ENCODE measurements around the gene ATG14.
"Not testable (repeated sequence)": the region's sequence is repeated elsewhere in the genome, so short reads cannot be mapped to it uniquely, and the experiment has no call there.

Gene ATG14

DNA sequence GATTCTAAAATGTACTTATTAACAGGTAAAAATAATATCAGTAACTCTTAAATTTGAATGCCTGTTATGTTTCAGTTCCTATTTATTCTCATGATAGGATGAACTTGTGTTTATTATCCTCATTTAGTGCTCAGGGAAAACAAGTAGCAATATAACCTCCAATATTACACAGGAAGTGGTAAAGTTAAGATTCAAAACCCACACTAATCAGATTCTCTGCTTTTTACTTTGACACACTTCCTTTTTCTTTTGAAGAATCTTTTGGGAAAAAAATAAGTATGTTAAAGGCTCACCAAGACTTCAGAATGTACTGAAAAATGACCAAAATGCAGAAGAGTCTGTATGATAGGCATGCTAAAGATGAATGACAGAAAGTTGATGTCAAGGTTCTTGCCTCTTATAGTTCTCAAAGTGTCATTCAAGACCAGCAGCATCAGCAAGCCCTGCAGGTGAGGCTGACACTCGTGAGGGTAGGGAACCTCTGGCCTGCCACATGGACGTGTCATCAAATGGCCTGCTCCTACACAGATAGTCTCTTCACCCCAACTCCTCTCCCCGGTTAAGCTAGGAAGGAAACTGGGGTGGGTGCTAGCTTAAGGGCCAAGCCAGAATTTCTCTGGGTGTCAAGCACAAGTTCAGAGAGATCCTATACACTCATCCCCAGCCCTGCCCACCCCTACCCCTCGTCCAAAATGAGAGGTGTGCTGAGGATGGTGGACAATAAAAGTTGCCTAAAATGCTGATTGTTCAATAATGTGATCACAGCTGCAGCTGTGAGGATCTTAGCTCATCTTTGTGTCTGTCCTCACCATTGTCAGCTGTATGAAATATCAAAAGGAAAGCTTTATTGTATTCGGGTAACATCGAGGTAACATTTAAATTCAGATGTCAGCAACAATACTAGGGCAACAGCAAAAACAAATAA lies 22.5 kb upstream of the ATG14 start:
- no peak for DNase-seq (ENCODE audit: insufficient read length, low spot score)
- FAIRE-seq = no peak
- TF ChIP-seq, protein P1, sequence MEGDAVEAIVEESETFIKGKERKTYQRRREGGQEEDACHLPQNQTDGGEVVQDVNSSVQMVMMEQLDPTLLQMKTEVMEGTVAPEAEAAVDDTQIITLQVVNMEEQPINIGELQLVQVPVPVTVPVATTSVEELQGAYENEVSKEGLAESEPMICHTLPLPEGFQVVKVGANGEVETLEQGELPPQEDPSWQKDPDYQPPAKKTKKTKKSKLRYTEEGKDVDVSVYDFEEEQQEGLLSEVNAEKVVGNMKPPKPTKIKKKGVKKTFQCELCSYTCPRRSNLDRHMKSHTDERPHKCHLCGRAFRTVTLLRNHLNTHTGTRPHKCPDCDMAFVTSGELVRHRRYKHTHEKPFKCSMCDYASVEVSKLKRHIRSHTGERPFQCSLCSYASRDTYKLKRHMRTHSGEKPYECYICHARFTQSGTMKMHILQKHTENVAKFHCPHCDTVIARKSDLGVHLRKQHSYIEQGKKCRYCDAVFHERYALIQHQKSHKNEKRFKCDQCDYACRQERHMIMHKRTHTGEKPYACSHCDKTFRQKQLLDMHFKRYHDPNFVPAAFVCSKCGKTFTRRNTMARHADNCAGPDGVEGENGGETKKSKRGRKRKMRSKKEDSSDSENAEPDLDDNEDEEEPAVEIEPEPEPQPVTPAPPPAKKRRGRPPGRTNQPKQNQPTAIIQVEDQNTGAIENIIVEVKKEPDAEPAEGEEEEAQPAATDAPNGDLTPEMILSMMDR (IDR thresholded peaks at IDR 0.05; ENCODE audit: insufficient read depth, missing control alignments) = no peak

DNA sequence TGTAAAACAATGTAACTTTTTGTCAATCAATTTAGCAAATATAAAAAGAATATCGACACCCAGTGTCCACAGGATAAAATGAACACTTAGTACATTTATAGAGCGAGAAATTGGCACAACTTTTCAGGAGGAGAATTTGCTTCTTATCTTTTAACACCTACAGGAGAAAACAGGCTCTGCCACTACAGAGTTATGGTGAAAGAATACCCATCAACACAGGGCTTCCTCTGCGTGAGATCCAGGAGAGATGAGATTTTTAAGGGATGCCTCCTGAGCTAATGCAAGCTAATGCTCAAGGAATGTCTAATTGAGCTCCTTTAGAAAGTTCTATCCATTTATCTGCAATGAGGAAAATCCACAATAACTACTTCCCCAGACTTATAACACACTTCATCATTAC lies 21.0 kb upstream of the ATG14 start:
- FAIRE-seq (no peak), DNase-seq (ENCODE audit: insufficient read length, low spot score) (no peak)
- TF ChIP-seq, protein P1 (IDR thresholded peaks at IDR 0.05; ENCODE audit: insufficient read depth, missing control alignments) = no peak

DNA sequence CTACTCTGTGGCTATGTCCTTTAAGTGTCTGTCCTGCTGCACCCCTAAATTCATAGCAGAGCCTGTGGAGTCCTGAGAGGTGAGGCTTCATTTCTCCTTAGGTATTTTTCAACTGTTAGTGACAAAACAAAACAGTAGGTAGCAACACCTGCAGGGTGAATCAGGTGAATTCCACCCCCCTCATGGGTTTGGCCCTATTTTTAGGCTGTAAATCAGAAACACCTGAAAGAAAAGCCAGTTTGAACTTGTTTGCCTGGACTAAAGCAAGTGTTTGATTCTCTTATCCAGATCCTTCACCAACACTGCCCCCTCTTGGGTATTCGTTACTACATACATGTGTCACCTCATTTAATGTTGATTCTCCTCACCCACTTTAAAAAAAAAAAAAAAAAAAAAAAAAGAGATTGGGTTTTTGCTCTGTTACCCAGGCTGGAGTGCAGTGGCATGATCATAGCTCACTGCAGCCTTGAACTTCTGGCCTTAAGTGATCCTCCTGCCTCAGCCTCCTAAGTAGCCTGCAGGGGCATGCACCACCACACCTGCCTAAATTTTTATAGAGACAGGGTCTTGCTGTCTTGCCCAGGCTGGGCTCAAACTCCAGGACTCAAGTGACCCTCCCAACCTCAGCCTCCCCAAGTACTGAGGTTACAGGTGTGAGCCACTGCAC lies 18.5 kb upstream of the ATG14 start:
- DNase-seq (ENCODE audit: insufficient read length, low spot score) (no peak), FAIRE-seq (no peak)
- TF ChIP-seq, protein P1 (IDR thresholded peaks at IDR 0.05; ENCODE audit: insufficient read depth, missing control alignments) = peak; percentile 54

DNA sequence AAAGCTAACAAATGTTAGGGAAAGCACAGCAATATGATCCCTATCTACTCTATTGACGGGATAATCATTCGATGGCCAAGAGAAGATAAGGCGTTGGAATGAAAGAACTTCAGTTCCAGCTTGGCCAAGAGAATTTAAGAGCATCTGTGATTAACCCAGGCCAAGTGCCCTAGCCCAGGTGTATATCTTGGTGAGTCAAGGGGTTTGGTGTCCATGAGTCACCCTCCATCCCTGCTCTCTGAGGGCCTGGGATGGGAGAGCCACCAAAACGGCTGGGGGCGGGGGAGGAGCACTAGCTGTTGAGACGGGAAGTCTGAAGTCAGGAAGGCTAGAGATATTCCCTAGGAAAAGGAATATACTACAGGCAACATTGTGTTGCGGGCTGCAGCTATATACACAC lies 15.8 kb upstream of the ATG14 start:
- TF ChIP-seq, protein P1 (IDR thresholded peaks at IDR 0.05; ENCODE audit: insufficient read depth, missing control alignments) = no peak
- FAIRE-seq = no peak
- no peak for DNase-seq (ENCODE audit: insufficient read length, low spot score)

DNA sequence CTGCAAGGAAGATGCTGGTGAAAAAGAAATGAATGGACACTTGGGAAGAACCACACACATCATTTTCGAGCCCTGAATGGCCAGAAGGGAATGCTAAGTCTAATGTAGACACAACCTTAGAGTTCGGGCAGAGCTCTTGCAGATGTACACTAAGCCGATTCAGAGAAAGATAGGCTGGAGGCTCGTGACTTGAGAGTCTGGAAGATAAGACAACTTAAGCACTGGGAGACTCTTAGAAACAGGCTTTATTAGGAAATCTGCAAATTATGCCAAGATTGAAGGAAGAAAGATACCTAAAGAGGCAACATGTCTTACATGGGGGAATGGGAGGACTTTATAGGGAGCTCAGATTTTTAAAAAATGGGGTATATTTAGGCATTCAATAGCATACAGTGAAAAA lies 15.3 kb upstream of the ATG14 start:
- TF ChIP-seq, protein P1 (IDR thresholded peaks at IDR 0.05; ENCODE audit: insufficient read depth, missing control alignments) = no peak
- DNase-seq (ENCODE audit: insufficient read length, low spot score) (no peak), FAIRE-seq (no peak)

DNA sequence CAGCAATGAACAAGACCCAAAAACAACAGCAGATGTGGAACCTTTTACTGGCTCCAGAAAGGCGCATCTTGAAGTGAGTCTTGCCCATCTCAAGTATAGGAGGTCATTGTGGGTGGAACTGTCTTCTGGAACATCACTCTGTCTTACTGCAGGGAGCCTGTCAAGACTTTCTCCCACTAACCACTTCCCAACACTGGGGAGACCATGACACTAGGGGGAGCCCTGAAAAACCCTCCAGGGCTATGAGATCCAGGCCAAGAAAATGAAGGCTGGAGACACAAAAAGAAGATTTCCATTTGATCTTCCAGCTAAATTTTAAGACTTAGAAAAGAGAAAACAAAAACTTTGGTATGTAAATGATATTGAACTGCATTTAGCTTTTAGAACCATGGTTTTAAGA lies 13.5 kb upstream of the ATG14 start:
- DNase-seq (ENCODE audit: insufficient read length, low spot score) (no peak), FAIRE-seq (no peak)
- TF ChIP-seq, protein P1 (IDR thresholded peaks at IDR 0.05; ENCODE audit: insufficient read depth, missing control alignments) = no peak

DNA sequence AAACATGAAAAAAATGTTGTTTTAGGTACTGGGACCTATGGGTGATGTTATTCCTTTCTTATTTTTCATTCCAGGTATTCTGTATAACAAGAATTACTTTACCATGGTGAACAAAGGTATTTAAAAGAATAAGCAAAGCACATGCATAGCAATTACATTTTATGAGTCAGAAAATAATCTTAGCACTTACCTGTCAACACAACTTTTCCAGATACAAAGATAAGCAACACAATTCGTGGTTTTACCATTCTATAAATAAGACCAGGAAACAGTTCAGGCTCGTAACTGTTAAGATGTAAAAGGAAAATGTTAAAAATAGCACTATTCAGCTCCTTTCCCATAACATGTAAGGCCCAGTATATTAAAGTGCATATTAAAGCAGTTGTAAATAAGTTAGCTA lies 12.3 kb upstream of the ATG14 start:
- no peak for DNase-seq (ENCODE audit: insufficient read length, low spot score)
- FAIRE-seq = no peak
- TF ChIP-seq, protein P1 (IDR thresholded peaks at IDR 0.05; ENCODE audit: insufficient read depth, missing control alignments) = no peak

DNA sequence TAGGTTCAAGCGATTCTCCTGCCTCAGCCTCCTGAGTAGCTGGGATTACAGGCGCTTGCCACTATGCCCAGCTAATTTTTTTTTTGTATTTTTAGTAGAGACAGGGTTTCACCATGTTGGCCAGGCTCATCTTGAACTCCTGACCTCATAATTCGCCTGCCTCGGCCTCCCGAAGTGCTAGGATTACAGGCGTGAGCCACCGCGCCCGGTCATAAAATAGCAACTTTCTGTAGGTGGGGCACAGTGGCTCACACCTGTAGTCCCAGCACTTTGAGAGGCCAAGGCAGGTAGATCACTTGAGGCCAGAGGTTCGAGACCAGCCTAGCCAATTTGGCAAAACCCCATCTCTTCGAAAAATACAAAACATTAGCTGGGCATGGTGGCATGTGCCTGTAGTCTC lies 10.7 kb upstream of the ATG14 start:
- not testable (repeated sequence) for DNase-seq (ENCODE audit: insufficient read length, low spot score); FAIRE-seq
